GM21447 (cell line): Measurements from ENCODE around the gene CASQ2.

Experiments
- ATAC-seq: cut with Tn5 transposase; IDR thresholded peaks from one replicate; pipeline ENCODE4 v1.9.1; 2021; ENCODE audit not compliant: unreplicated experiment

CASQ2 gene

GRCh38 chr1:115768549-115768948, at the start of gene CASQ2:
Gene CASQ2 (minus strand): TSS chr1:115768714. CDS start chr1:115768541, 173 bp downstream.
- no peak for ATAC-seq

DNA sequence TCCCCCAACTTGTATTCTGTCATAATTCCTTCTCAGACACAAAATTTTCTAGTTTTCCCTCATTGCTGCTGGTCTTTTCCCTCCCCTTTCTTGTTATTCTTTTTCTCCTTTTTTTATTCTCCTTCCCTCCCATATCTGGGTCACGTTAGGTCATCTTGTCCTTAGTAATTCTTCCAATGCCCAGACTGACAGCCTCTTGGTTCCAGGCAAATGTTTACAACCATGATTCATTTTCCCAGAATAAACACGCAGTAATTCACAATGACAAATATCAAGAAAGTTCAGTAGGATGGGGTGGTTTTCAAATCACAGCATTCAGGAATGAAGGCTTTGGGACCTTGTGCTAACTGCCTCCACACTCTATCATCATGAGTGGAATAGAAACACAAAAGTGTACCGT, 47.2 kb upstream of the CASQ2 start:
- no peak for ATAC-seq

GRCh38 chr1:115814685-115815398, 46.3 kb upstream of the CASQ2 start:
- no peak for ATAC-seq

GRCh38 chr1:115813727-115814126, 45.2 kb upstream of the CASQ2 start:
- ATAC-seq, result no peak

- no peak for ATAC-seq
Measured at GRCh38 chr1:115811140-115811828, 42.8 kb upstream of the CASQ2 start.

GRCh38 chr1:115810609-115811008, 42.1 kb upstream of the CASQ2 start:
- no peak for ATAC-seq

- no peak for ATAC-seq
Measured at GRCh38 chr1:115809847-115810246, 41.3 kb upstream of the CASQ2 start.

- ATAC-seq, result no peak
Measured at GRCh38 chr1:115809076-115809475, 40.6 kb upstream of the CASQ2 start.

GRCh38 chr1:115807723-115808122, 39.2 kb upstream of the CASQ2 start:
- no peak for ATAC-seq

- ATAC-seq, result no peak
Measured at GRCh38 chr1:115805597-115805996, 37.1 kb upstream of the CASQ2 start.

DNA sequence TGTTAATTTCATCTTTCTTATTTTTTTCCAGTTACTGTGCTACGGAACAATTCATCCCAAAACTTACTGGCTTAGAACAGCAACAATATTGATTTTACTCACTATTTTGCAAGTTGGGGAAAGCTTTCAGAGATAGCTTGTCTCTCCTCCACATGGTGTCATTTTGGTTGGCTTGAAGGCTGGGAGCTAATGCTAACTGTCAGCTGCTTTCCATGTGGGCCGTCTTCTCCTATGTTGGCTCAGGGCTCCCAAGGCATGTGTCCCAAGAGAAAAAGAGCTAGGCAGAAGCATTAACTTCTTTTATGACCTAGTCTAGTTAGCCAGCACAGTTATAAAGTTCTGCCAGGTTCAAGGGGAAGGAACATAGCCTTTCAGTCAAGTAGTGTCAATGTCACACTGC, 33.9 kb upstream of the CASQ2 start:
- no peak for ATAC-seq

DNA sequence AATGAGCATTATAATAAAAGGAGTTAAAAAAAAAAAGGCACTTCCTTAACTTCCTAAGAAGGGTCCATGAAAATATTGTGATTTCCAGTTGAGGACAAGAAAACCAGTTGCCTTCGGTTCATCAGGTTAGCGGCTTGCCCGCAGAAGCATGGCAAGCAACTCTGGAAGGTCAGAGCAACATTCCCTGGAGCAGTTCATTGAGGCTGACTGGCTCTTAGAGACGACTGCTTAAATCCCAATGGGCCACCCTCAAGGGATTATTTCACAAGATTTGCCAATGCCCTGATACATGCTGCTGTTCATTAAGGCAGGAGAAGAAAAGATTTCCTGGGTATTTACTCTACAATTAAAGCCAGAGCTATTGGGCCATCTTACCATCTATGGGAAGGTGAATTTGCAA, 29.0 kb upstream of the CASQ2 start:
- ATAC-seq, result no peak

DNA sequence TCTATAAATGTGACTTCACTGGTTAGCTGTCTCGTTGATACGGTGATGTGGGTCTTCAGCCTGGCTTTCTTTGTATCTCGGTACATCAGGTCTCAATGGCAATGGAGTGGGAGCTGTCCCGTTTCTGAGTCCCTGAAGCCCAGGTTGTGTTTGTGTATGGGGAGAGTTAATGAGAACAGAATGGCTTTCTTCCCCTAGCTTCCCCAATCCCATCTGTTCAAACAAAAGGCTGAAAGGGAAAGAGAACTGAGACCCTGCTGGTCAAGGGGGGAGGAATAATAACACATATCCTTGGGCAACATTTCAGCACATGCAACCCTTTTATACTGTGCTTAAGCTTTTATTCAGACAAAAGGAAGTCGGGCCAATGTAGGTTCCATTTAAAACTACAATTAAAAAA, 28.4 kb upstream of the CASQ2 start:
- no peak for ATAC-seq

- ATAC-seq, result no peak
Measured at GRCh38 chr1:115796036-115796435, 27.5 kb upstream of the CASQ2 start.

DNA sequence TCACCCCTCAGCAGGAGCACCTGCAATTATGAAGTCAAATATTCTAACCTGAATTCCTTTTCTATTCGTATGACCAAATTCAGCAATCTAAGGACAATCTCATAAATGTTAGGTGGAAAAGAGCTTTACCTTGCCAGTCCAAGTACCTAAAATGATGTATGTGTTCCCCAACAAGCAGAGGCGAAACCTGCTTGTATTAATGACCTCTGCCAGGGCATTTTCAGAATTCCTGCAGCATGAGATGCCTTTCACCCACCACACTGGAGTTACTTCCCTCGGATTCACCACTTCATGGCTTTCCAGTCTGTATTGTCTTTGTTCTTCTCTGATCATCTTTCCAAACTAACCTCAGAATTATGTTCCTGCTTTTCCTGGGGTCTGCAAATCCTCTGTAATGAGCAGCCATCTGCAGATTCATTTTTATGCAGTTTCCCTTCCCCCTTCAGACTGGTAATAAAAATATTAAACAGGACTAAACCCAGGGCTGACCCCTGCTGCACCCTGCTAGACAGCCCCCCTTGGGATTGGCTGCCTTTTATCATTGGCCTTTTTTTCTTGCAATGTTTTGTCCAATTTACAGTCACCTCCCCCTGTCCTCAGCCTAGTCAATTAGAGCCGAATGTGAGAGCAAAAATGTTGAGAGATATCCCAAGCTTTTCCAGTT, 26.6 kb upstream of the CASQ2 start:
- no peak for ATAC-seq

- ATAC-seq, result no peak
Measured at GRCh38 chr1:115793162-115793561, 24.6 kb upstream of the CASQ2 start.

DNA sequence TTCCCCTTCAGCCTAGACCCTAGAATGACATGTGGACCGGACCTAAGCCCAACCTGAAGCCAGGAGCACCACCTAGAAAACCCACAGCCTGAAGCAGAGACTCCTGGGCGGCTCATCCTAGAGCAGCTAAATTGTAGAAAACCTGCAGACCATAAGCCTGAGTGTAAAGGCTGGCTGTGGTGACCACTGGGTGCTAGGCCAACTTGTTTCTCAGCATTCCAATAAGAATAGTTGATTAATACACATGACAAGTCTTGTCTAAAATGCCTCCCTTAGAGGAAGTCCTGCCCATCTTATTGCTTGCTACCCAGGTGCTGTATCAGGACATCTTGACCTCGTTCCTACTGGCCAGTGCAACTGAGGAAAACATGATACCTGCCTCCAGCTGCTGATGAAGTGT, 23.3 kb upstream of the CASQ2 start:
- ATAC-seq, result no peak

DNA sequence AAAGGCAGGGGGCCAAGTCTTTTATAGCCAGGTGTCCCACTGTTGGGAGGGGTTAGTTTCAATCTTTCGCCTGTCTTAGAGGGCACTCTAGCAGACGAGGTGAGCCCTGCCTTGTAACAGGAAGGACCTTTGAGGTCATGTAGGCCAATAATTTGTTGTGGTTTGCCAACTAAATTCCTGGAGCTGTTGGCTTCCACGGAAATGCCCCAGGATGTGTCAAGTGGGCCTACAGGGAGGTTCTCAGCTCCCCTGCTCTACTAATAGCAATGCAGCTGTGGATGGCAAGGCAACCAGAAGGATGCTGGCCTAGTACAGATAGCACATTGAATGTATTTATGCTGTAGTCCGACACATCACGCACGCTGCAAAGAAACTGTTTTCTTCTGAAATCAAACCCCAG, 22.3 kb upstream of the CASQ2 start:
- ATAC-seq, result no peak

- no peak for ATAC-seq
Measured at GRCh38 chr1:115790356-115790755, 21.8 kb upstream of the CASQ2 start.

DNA sequence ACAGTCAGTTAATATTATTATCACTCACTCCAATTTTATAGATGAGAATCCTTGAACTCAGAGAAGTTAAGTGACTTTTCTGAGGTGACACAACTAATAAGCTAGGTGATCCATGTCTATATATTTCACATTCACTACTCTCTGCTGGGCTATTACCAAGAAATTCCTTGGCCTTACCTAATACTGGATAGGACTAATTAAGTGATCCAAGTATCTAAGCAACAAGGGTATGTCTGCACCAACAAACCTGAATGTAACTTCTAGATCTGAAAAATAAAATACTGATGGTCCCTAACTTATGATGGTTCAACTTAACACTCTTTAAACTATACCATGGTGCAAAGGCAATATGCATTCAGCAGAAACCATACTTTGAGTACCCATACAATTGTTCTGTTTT, 14.8 kb upstream of the CASQ2 start:
- no peak for ATAC-seq

DNA sequence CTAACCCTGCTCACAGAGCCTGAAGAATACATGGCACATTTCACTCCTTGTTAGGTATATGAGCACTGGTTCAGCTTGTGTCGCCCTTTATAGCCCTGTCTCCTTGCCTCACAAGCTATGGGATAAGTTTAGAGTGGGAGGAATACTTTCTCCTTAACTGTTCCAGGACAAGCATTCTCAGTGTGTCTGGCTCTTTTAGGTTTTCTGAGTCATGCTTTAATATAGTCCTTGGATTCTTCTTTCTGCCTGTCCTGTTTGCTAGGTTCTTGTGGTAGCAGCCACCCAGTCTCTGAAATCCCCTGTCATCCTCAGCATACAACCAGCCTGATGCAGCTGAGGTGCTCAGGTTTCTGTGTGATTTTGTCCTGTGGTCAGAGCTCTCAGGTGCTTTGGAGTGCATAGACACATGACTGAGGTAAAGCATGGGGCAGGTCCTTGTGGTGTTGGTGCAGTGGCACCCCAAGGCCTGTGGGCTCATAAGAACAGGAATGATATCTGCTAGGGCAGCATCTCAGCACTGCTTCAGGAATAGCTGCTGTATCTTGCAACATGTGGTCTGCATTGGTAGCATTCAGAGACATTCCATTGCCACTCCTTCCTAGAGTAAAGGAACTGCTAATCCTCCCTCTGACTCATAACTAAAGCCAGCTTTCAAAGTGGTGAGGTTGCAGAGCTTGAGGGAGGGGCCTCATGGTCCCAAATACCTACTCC, 14.2 kb upstream of the CASQ2 start:
- ATAC-seq, result no peak

- ATAC-seq, result no peak
Measured at GRCh38 chr1:115781851-115782250, 13.3 kb upstream of the CASQ2 start.
